HCT116 (cell line): ENCODE results near the gene APOBEC3B. TPM values are rescaled to one million over a fixed set of nuclear protein-coding genes. Genes with fewer than 3 reads are reported as not detected.

Experiments
- ATAC-seq: fragments of 200-7000 bp; cut with Tn5 transposase; 2 replicates; pipeline ENCODE4 v1.9.1; 2020; ENCODE audit warnings: mild to moderate bottlenecking, moderate library complexity
- BruUV-seq: library from RNA; stranded (reverse); fragments of 400-500 nt; replicated peaks from 2 replicates; lab custom pipeline; 2021; lab: Mats Ljungman, UMichigan
- CTCF ChIA-PET: fragments of 300-600 bp; sonication (Branson Sonifier 250); formaldehyde crosslinking; loops from one replicate; lab custom pipeline; 2021; ENCODE audit warnings: antibody characterized with exemption; lab: Charles Lee
- POLR2A ChIA-PET: fragments of 300-600, 350-600 bp; sonication (Branson Sonifier 250); formaldehyde crosslinking; loops from one replicate; lab custom pipeline; 2021; ENCODE audit warnings: antibody characterized with exemption; lab: Charles Lee
- RAD21 ChIA-PET, 2 experiments: fragments of 300-600 bp; sonication (Branson Sonifier 250); formaldehyde crosslinking; loops; one replicate each; lab custom pipeline; 2023; ENCODE audit warnings: low total read pairs in 2 of 2; ENCODE audit not compliant: uncharacterized antibody in 2 of 2, unreplicated experiment in 2 of 2, low non-redundant PET in 1 of 2; lab: Charles Lee
- DNase-seq: peaks from one replicate; pipeline ENCODE4 v3.0.0-alpha.2; 2010; ENCODE audit warnings: low read depth, low spot score
- H2AFZ ChIP-seq: fragments of 200-600 bp; shearing (Covaris generic), sonication (generic); 2 replicates; pipeline ENCODE4 v1.6.1; 2017; ENCODE audit warnings: low read depth, mixed run types, mixed read lengths, antibody characterized with exemption, low read length; ENCODE audit not compliant: poor library complexity, severe bottlenecking
- H3K27ac ChIP-seq: 2 replicates; pipeline ENCODE4 v1.5.1; 2012; ENCODE audit warnings: low read depth, low read length
- H3K27me3 ChIP-seq: fragments of 200-600 bp; sonication (generic); 2 replicates; pipeline ENCODE4 v1.6.1; 2016; ENCODE audit warnings: mixed run types, low read length, mixed read lengths; ENCODE audit not compliant: insufficient read depth
- H3K36me3 ChIP-seq, 2 experiments: fragments of 200-500 bp in 1 of 2; fragments of 200-600 bp in 1 of 2; sonication (Bioruptor generic) in 1 of 2; sonication (generic) in 1 of 2; 2 replicates each; pipeline versions ENCODE4 v1.5.1 to v1.6.1; 2014 to 2016; ENCODE audit warnings: low read length in 2 of 2, inconsistent platforms in 1 of 2, mixed read lengths in 1 of 2, mixed run types in 1 of 2; ENCODE audit not compliant: insufficient read depth in 2 of 2, control insufficient read depth in 1 of 2
- H3K4me1 ChIP-seq, 2 experiments: fragments of 200-600 bp in 1 of 2; sonication (generic) in 1 of 2; 2 replicates each; pipeline versions ENCODE4 v1.5.1 to v1.6.1; 2012 to 2017; ENCODE audit warnings: low read length in 2 of 2, inconsistent platforms in 1 of 2, mild to moderate bottlenecking in 1 of 2, mixed read lengths in 1 of 2, mixed run types in 1 of 2, moderate library complexity in 1 of 2; ENCODE audit not compliant: insufficient read depth in 2 of 2, control insufficient read depth in 1 of 2
- H3K4me2 ChIP-seq: fragments of 200-600 bp; sonication (generic); 2 replicates; pipeline ENCODE4 v1.6.1; 2017; ENCODE audit warnings: mixed run types, low read length, mixed read lengths
- H3K4me3 ChIP-seq, 2 experiments: fragments of 200-600 bp in 1 of 2; sonication (generic) in 1 of 2; replicated peaks in 1 of 2; 2 replicates each; pipeline ENCODE4 v1.5.1; 2011 to 2016; ENCODE audit warnings: low read length in 2 of 2, control low read depth in 1 of 2, low read depth in 1 of 2, mild to moderate bottlenecking in 1 of 2, mixed read lengths in 1 of 2, mixed run types in 1 of 2
- H3K79me2 ChIP-seq: fragments of 200-600 bp; sonication (generic); 2 replicates; pipeline ENCODE4 v1.6.1; 2017; ENCODE audit warnings: mild to moderate bottlenecking, mixed run types, low read length, moderate library complexity, mixed read lengths; ENCODE audit not compliant: insufficient read depth
- H3K9ac ChIP-seq: fragments of 200-600 bp; sonication (generic); 2 replicates; pipeline ENCODE4 v1.6.1; 2016; ENCODE audit warnings: low read length, mixed read lengths
- H3K9me2 ChIP-seq: fragments of 200-600 bp; sonication (generic), shearing (Covaris generic); 2 replicates; pipeline ENCODE4 v1.6.1; 2017; ENCODE audit warnings: mixed run types, mild to moderate bottlenecking, moderate library complexity; ENCODE audit not compliant: insufficient read depth
- H3K9me3 ChIP-seq, 2 experiments: fragments of 200-500 bp in 1 of 2; fragments of 200-600 bp in 1 of 2; sonication (Bioruptor generic) in 1 of 2; sonication (generic) in 1 of 2; 2 replicates each; pipeline ENCODE4 v1.6.1; 2014 to 2017; ENCODE audit warnings: low read length in 2 of 2, mixed read lengths in 2 of 2, inconsistent platforms in 1 of 2, low read depth in 1 of 2, mild to moderate bottlenecking in 1 of 2, mixed run types in 1 of 2, moderate library complexity in 1 of 2; ENCODE audit not compliant: control insufficient read depth in 1 of 2, insufficient read depth in 1 of 2
- H4K20me1 ChIP-seq: fragments of 200-600 bp; sonication (generic), shearing (Covaris generic); 2 replicates; pipeline ENCODE4 v1.6.1; 2017; ENCODE audit warnings: mixed run types, mild to moderate bottlenecking, moderate library complexity; ENCODE audit not compliant: insufficient read depth
- ATF3 ChIP-seq: IDR thresholded peaks from 2 replicates; pipeline ENCODE4 v1.6.1; 2012
- JUND ChIP-seq: IDR thresholded peaks from 2 replicates; pipeline ENCODE4 v1.6.1; 2012
- MAX ChIP-seq: IDR thresholded peaks from 2 replicates; pipeline ENCODE4 v1.6.1; 2012
- POLR2A ChIP-seq: IDR thresholded peaks from 2 replicates; pipeline ENCODE4 v1.7.0; 2011; ENCODE audit warnings: borderline replicate concordance; ENCODE audit not compliant: insufficient read depth, insufficient read length; ENCODE audit errors: extremely low read depth
- REST ChIP-seq: IDR thresholded peaks from 2 replicates; pipeline ENCODE4 v1.6.1; 2012; ENCODE audit warnings: low read depth
- SRF ChIP-seq: IDR thresholded peaks from 2 replicates; pipeline ENCODE4 v1.6.1; 2012; ENCODE audit warnings: low read depth
- YY1 ChIP-seq: IDR thresholded peaks from 2 replicates; pipeline ENCODE4 v1.6.1; 2011; ENCODE audit warnings: low read length, low read depth, moderate library complexity, mild to moderate bottlenecking; ENCODE audit not compliant: insufficient replicate concordance; ENCODE audit errors: extremely low read depth
- intact Hi-C: fragments of 100-400 bp; cut with micrococcal nuclease; formaldehyde crosslinking; loops from 2 replicates; pipeline ENCODE4 v1.10.0; 2022
- total RNA-seq: library from RNA; stranded (reverse); gene quantifications from one replicate; pipeline ENCODE4 v1.2.1, GENCODE V29; 2021; ENCODE audit not compliant: unreplicated experiment

The APOBEC3B gene
- total RNA-seq, 1 experiment from 2014 or later = 10.3 TPM

DNA sequence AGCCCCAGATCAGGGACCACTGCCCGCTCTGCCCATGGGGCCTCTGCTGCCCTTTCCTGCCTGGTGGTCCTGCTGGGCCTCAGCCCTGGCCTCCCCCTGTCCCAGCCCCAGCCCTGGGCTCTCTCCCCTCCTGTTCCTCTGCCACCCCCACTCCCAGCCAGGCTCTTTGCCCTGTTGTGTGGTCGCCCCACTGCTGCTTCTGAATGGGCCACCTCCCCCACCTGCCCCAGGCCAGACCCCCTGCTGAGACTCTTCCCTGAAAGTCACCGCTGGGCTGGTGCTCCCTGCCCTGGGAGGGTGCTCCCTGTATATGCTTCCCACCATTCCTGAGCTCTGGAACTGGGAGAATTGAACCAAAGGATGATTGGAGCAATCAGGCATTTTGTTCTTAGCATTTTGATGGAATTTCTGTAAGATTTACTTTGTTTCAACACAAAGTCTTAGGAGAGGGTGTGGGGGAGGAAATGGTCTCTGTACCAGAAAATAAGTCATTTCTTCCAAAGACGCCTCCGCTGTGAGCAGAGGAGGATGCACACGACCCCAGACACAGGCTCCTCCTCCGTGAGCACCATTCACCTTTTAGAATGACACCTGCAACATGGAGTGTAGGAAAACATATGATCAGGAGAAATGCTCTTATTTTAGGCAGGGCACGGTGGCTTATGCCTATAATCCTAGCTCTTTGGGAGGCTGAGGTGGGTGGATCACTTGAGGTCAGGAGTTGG, 5.2 kb downstream of the APOBEC3B start:
- no peak overlapping the region for H3K4me3 ChIP-seq
- no peaks in the 10 kb centered on the region for H3K36me3 ChIP-seq
- no peak overlapping the region for H3K9ac ChIP-seq
- intact Hi-C loops = no loop called here
- no peak for DNase-seq
- peaks cover 0 to 8% of the 10 kb centered on the region in 2 experiments; a peak in 1 of 4 replicates for H3K9me3 ChIP-seq
- POLR2A ChIA-PET = no interaction called here
- H4K20me1 ChIP-seq = no peaks in the 10 kb centered on the region
- CTCF ChIA-PET = no interaction called here
- ATAC-seq = no peak
- H3K4me2 ChIP-seq = no peak overlapping the region
- no peak for TF ChIP-seq POLR2A
- no peak for TF ChIP-seq ATF3
- no peak for TF ChIP-seq MAX
- no peak for TF ChIP-seq YY1
- no peak for TF ChIP-seq SRF
- no peak for TF ChIP-seq REST
- no peak for TF ChIP-seq JUND
- TF ChIP-seq, all 23 proteins: peak for 0
- RAD21 ChIA-PET = no interaction called here
- no peaks in the 10 kb centered on the region for H3K79me2 ChIP-seq
- no TSS peak for BruUV-seq
- no peak overlapping the region for H3K27ac ChIP-seq
- no peaks in the 10 kb centered on the region for H3K27me3 ChIP-seq
- no peaks in the 10 kb centered on the region for H3K9me2 ChIP-seq
- H3K4me1 ChIP-seq = peaks cover 11 to 23% of the 10 kb centered on the region in 2 experiments
- no peak overlapping the region for H2AFZ ChIP-seq
